SK-N-MC (cell line): ENCODE measurements around the gene SYTL4.

Experiments used
- EZH2 ChIP-seq: fragments of 200-600 bp; sonication (generic); IDR thresholded peaks from one replicate; pipeline ENCODE4 v1.6.1; 2017; ENCODE audit warnings: antibody characterized with exemption
- POLR2AphosphoS5 ChIP-seq: IDR thresholded peaks from 2 replicates; pipeline ENCODE4 v1.6.1; 2012; ENCODE audit warnings: mild to moderate bottlenecking, low read depth, low read length, borderline replicate concordance

DNA sequence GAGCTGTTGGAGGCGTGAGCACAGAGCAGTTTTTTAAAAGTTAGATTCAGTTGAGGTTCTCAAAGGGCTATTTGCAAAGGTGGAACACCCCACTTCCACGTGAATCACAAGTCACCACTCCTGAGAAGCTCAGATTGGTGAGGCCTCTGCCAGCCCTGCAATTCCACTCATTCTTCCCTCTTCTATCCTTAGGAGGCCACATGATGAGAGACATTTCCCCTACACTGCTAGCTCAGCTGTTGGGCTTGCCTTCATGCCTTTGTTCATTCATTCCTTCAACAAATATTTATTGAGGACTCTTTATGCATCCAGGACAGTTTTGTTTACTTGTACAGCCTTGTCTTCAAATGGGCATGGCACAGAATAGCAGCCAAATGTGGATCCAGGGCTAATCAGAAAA is 84.2 kb downstream of the SYTL4 start:
- no peak for TF ChIP-seq EZH2
- no peak for TF ChIP-seq POLR2AphosphoS5
